Smooth muscle cell (in vitro differentiated cells): Measurements from ENCODE around the gene LCN2. TPM values are rescaled to one million over a fixed set of nuclear protein-coding genes. Genes with fewer than 3 reads are reported as not detected.

Source experiments
- DNase-seq: peaks from one replicate; lab custom pipeline; 2025; ENCODE audit not compliant: unreplicated experiment; lab: John Stamatoyannopoulos, UW
- H2AFZ ChIP-seq: fragments of 200-600 bp; sonication (generic); 2 replicates; pipeline ENCODE4 v1.6.0; 2016; ENCODE audit warnings: antibody characterized with exemption, low read depth, mild to moderate bottlenecking
- H3F3A ChIP-seq: fragments of 200-600 bp; sonication (generic); 2 replicates; pipeline ENCODE4 v1.6.0; 2017; ENCODE audit warnings: antibody characterized with exemption, low read depth
- H3K27ac ChIP-seq: fragments of 200-600 bp; sonication (generic); 2 replicates; pipeline ENCODE4 v1.5.1; 2016; ENCODE audit warnings: low read depth, mild to moderate bottlenecking
- H3K27me3 ChIP-seq: fragments of 200-600 bp; sonication (generic); 2 replicates; pipeline ENCODE4 v1.6.1; 2016; ENCODE audit warnings: low read depth, mild to moderate bottlenecking
- H3K36me3 ChIP-seq: fragments of 200-600 bp; sonication (generic); 2 replicates; pipeline ENCODE4 v1.5.1; 2016; ENCODE audit warnings: low read depth
- H3K4me1 ChIP-seq: fragments of 200-600 bp; sonication (generic); 2 replicates; pipeline ENCODE4 v1.5.1; 2016; ENCODE audit warnings: low read depth
- H3K4me2 ChIP-seq: fragments of 200-600 bp; sonication (generic); 2 replicates; pipeline ENCODE4 v1.6.0; 2016; ENCODE audit warnings: mild to moderate bottlenecking
- H3K4me3 ChIP-seq: fragments of 200-600 bp; sonication (generic); 2 replicates; pipeline ENCODE4 v1.5.1; 2016; ENCODE audit warnings: mild to moderate bottlenecking
- H3K79me2 ChIP-seq: fragments of 200-600 bp; sonication (generic); 2 replicates; pipeline ENCODE4 v1.6.0; 2016; ENCODE audit warnings: low read depth, mild to moderate bottlenecking
- H3K9ac ChIP-seq: fragments of 200-600 bp; sonication (generic); 2 replicates; pipeline ENCODE4 v1.6.0; 2016; ENCODE audit warnings: low read depth
- H3K9me3 ChIP-seq: fragments of 200-600 bp; sonication (generic); replicated peaks from 2 replicates; pipeline ENCODE4 v1.5.1; 2016; ENCODE audit warnings: low read depth
- H4K20me1 ChIP-seq: fragments of 200-600 bp; sonication (generic); 2 replicates; pipeline ENCODE4 v1.6.0; 2016; ENCODE audit warnings: low read depth
- CTCF ChIP-seq: fragments of 200-600 bp; sonication (generic); IDR thresholded peaks from 2 replicates; pipeline ENCODE4 v1.5.1; 2017; ENCODE audit warnings: borderline replicate concordance, mild to moderate bottlenecking, antibody characterized with exemption; ENCODE audit not compliant: insufficient read depth, poor library complexity, severe bottlenecking
- WGBS: methylation state at CpG from one replicate; pipeline ENCODE4 v1.1.7; 2016; ENCODE audit warnings: low lambda C conversion rate; 5-methylcytosine and 5-hydroxymethylcytosine counted together
- polyA plus RNA-seq: library from polyadenylated mRNA; unstranded; fragments of >200 nt; fragmentation: Nextera tagmentation; extraction: Ambion mirVana; gene quantifications from 2 replicates; pipeline ENCODE4 v1.2.1, GENCODE V29; 2016
- total RNA-seq: library from RNA; depleted of rRNA; stranded (reverse); fragments of >200 nt; gene quantifications from 2 replicates; pipeline ENCODE4 v1.2.3, GENCODE V29; 2014

LCN2 gene
- total and polyA plus RNA-seq, 2 experiments from 2014 or later = not detected

GRCh38 chr9:128162215-128163026 is 13.2 kb downstream of the LCN2 start:
- H3K4me2 ChIP-seq = no peak overlapping the region
- DNase-seq = no peak
- H2AFZ ChIP-seq = no peak overlapping the region
- WGBS = over 99% methylated on average over 10 of the region's 10 CpGs
- no peak overlapping the region for H3K9ac ChIP-seq
- no peaks in the 10 kb centered on the region for H3K36me3 ChIP-seq
- no peak for TF ChIP-seq CTCF
- peaks cover 11% of the 10 kb centered on the region for H4K20me1 ChIP-seq
- H3F3A ChIP-seq = no peaks in the 10 kb centered on the region
- no peaks in the 10 kb centered on the region for H3K4me1 ChIP-seq
- H3K27me3 ChIP-seq = no peaks in the 10 kb centered on the region
- no peak overlapping the region for H3K4me3 ChIP-seq
- H3K27ac ChIP-seq = no peak overlapping the region
- no peaks in the 10 kb centered on the region for H3K79me2 ChIP-seq
- H3K9me3 ChIP-seq = no peaks in the 10 kb centered on the region

DNA sequence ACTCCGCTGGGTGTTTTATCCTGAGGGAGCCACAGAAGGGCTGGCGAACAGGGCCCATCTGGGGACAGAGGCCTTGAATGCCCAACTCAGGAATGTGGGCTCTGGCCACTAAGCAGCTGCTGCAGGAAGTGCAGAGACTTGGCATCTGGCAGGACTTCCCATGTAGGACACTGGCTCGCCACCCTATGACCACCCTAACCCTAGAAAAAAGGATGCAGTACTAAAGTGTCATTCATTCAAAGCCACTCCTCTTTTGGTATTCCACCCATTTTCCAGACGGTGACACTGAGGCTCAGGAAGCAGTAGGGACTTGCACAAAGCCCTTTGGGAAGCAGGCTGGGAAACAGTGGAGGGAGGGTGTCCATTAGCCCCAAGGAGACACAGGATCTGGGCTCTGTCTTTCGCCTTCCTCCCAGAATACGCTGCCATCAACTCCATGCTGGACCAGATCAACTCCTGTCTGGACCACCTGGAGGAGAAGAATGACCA is 13.8 kb downstream of the LCN2 start:
- Histone ChIP-seq H3K9ac (no peak overlapping the region), H3K9me3 (no peaks in the 10 kb centered on the region), H3F3A (no peaks in the 10 kb centered on the region), H3K4me3 (no peak overlapping the region), H3K27ac (no peak overlapping the region), H4K20me1 (peaks cover 11% of the 10 kb centered on the region), H3K4me1 (no peaks in the 10 kb centered on the region), H3K36me3 (no peaks in the 10 kb centered on the region), H3K4me2 (no peak overlapping the region), H3K79me2 (no peaks in the 10 kb centered on the region), H2AFZ (no peak overlapping the region), H3K27me3 (no peaks in the 10 kb centered on the region)
- no peak for DNase-seq
- TF ChIP-seq CTCF = no peak
- 97% methylated on average over 6 of the region's 6 CpGs for WGBS

GRCh38 chr9:128163523-128164306 is 14.5 kb downstream of the LCN2 start:
- H4K20me1 ChIP-seq = peaks cover 14% of the 10 kb centered on the region
- no peaks in the 10 kb centered on the region for H3K4me1 ChIP-seq
- H3K9me3 ChIP-seq = no peaks in the 10 kb centered on the region
- no peak overlapping the region for H3K4me2 ChIP-seq
- H3K36me3 ChIP-seq = peaks cover 2% of the 10 kb centered on the region
- DNase-seq = no peak
- H3K27me3 ChIP-seq = no peaks in the 10 kb centered on the region
- H3K9ac ChIP-seq = no peak overlapping the region
- H2AFZ ChIP-seq = no peak overlapping the region
- H3F3A ChIP-seq = no peaks in the 10 kb centered on the region
- H3K27ac ChIP-seq = no peak overlapping the region
- over 99% methylated on average over 10 of the region's 10 CpGs for WGBS
- no peaks in the 10 kb centered on the region for H3K79me2 ChIP-seq
- TF ChIP-seq CTCF = no peak
- no peak overlapping the region for H3K4me3 ChIP-seq
